ENCODE measurements around the gene DDX4. TPM values are rescaled to one million over a fixed set of nuclear protein-coding genes. Genes with fewer than 3 reads are reported as not detected.

The DDX4 gene
- total RNA-seq, 1 experiment from 2014 or later, result not detected

DNA sequence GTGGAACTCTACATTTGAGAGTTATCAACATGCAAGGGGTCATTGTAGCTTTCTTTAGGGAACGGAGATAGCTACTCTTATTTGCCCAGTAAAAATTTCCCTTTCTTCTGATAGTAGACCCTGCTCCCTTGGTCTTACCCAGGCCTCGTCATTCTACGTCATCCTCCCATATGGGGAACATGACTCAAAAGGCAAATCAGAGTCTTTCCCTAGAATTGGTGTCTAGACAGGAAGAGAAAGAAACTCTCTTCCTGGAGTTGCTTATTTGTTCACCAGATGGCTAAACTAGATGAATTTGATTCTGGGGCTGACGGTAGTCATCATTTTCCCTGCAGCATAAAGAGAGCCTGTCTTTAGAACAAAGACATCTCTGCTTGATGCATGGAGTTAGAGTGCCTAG, 13.6 kb upstream of the DDX4 start:
- Histone ChIP-seq H3K9ac (ENCODE audit: low read length) (no peak overlapping the region), H3K9me3 (ENCODE audit: control insufficient read depth in 1 of 2, insufficient read depth in 1 of 2, low read depth in 1 of 2, low read length in 2 of 2) (no peaks in the 10 kb centered on the region), H3K27me3 (ENCODE audit: insufficient read depth, low read length) (no peaks in the 10 kb centered on the region), H3K27ac (ENCODE audit: low read depth, low read length) (no peak overlapping the region), H2AFZ (ENCODE audit: low read depth, low read length, poor library complexity, severe bottlenecking) (no peak overlapping the region), H3K4me2 (ENCODE audit: low read length) (no peak overlapping the region), H3K36me3 (ENCODE audit: control insufficient read depth in 1 of 2, insufficient read depth in 2 of 2, low read length in 2 of 2) (no peaks in the 10 kb centered on the region), H4K20me1 (ENCODE audit: insufficient read depth) (no peaks in the 10 kb centered on the region), H3K9me2 (ENCODE audit: insufficient read depth) (no peaks in the 10 kb centered on the region), H3K4me1 (ENCODE audit: control insufficient read depth in 1 of 2, insufficient read depth in 2 of 2, low read length in 2 of 2) (no peaks in the 10 kb centered on the region), H3K79me2 (ENCODE audit: insufficient read depth, low read length) (no peaks in the 10 kb centered on the region), H3K4me3 (replicated peaks in 1 of 2; ENCODE audit: low read depth in 1 of 2, low read length in 2 of 2) (no peak overlapping the region)
- ChIA-PET POLR2A (no interaction called here), CTCF (no interaction called here), RAD21 (ENCODE audit: low non-redundant PET in 1 of 2, low total read pairs in 2 of 2, uncharacterized antibody in 2 of 2, unreplicated experiment in 2 of 2) (no interaction called here)
- ATAC-seq (no peak), DNase-seq (ENCODE audit: low read depth, low spot score) (no peak)
- BruUV-seq (replicated peaks), result no TSS peak
- no peak for TF ChIP-seq EZH2 (IDR thresholded peaks at IDR 0.05)
- TF ChIP-seq FOSL1 (IDR thresholded peaks at IDR 0.05; ENCODE audit: low read depth), result no peak
- TF ChIP-seq SP1 (IDR thresholded peaks at IDR 0.05; ENCODE audit: low read depth), result no peak
- no peak for TF ChIP-seq ZNF274 (IDR thresholded peaks at IDR 0.05; ENCODE audit: low read depth, low read length)
- no peak for TF ChIP-seq CBX3 (IDR thresholded peaks at IDR 0.05; ENCODE audit: low read depth)
- TF ChIP-seq SRF (IDR thresholded peaks at IDR 0.05; ENCODE audit: low read depth), result no peak
- TF ChIP-seq TCF7L2 (IDR thresholded peaks at IDR 0.05; ENCODE audit: borderline replicate concordance, extremely low read depth, insufficient read depth, insufficient read length), result no peak
- no peak for TF ChIP-seq EZH2phosphoT487 (IDR thresholded peaks at IDR 0.05; ENCODE audit: borderline replicate concordance)
- no peak for TF ChIP-seq POLR2AphosphoS5 (IDR thresholded peaks at IDR 0.05; ENCODE audit: low read depth, low read length)
- TF ChIP-seq RAD21 (IDR thresholded peaks at IDR 0.05; ENCODE audit: low read depth), result no peak
- no peak for TF ChIP-seq CEBPB (IDR thresholded peaks at IDR 0.05; ENCODE audit: low read depth)
- no peak for TF ChIP-seq YY1 (IDR thresholded peaks at IDR 0.05; ENCODE audit: extremely low read depth, insufficient replicate concordance, low read depth, low read length)
- no peak for TF ChIP-seq JUND (IDR thresholded peaks at IDR 0.05)
- no peak for TF ChIP-seq ZFX (IDR thresholded peaks at IDR 0.05)
- TF ChIP-seq ATF3 (IDR thresholded peaks at IDR 0.05), result no peak
- TF ChIP-seq REST (IDR thresholded peaks at IDR 0.05; ENCODE audit: low read depth), result no peak
- intact Hi-C loops (cut with micrococcal nuclease), result no loop called here

Measured in HCT116 (cell line).